HepG2 (cell line): ENCODE measurements around the gene DISP2. TPM values are rescaled to one million over a fixed set of nuclear protein-coding genes. Genes with fewer than 3 reads are reported as not detected.
A peak's percentile ranks its signal among the peaks of the same experiment; 100 is the strongest.

ENCODE experiments used
- AKAP8 ChIP-seq: sonication (generic); formaldehyde crosslinking; IDR thresholded peaks from 2 replicates; pipeline ENCODE4 v1.5.1; 2020; ENCODE audit warnings: mild to moderate bottlenecking, missing genetic modification reagents
- E2F2 ChIP-seq: sonication (generic); formaldehyde crosslinking; IDR thresholded peaks from 2 replicates; pipeline ENCODE4 v1.4.0; 2020; ENCODE audit warnings: missing genetic modification reagents, borderline replicate concordance
- FIP1L1 ChIP-seq: fragments of 200-400 bp; formaldehyde crosslinking; IDR thresholded peaks from 2 replicates; pipeline ENCODE4 v1.6.1; 2018; ENCODE audit warnings: low read depth, mild to moderate bottlenecking, low read length, moderate library complexity, borderline replicate concordance; ENCODE audit not compliant: insufficient read depth
- HNRNPLL ChIP-seq: fragments of 200-400 bp; formaldehyde crosslinking; IDR thresholded peaks from 2 replicates; pipeline ENCODE4 v1.6.1; 2017; ENCODE audit warnings: mild to moderate bottlenecking, low read depth, low read length; ENCODE audit not compliant: poor library complexity, severe bottlenecking
- MAFG ChIP-seq: sonication (generic); formaldehyde crosslinking; IDR thresholded peaks from 2 replicates; pipeline ENCODE4 v1.5.1; 2020; ENCODE audit warnings: mild to moderate bottlenecking, missing genetic modification reagents
- RFX3 ChIP-seq: IDR thresholded peaks from 2 replicates; pipeline ENCODE4 v1.6.1; 2016; ENCODE audit warnings: missing biosample characterization, missing genetic modification reagents
- SMARCE1 ChIP-seq: fragments of 450-650 bp; IDR thresholded peaks from 2 replicates; pipeline ENCODE4 v1.6.1; 2017; ENCODE audit warnings: borderline replicate concordance
- TERF1 ChIP-seq: sonication (generic); formaldehyde crosslinking; IDR thresholded peaks from 2 replicates; pipeline ENCODE4 v1.8.0; 2022; ENCODE audit warnings: mild to moderate bottlenecking, missing genetic modification reagents, moderate library complexity
- TGIF2 ChIP-seq: IDR thresholded peaks from 2 replicates; pipeline ENCODE4 v1.6.1; 2016; ENCODE audit warnings: control low read depth, missing compliant biosample characterization
- ZNF232 ChIP-seq: sonication (generic); formaldehyde crosslinking; IDR thresholded peaks from 2 replicates; pipeline ENCODE4 v1.4.0; 2020; ENCODE audit warnings: missing genetic modification reagents, borderline replicate concordance
- ZNF251 ChIP-seq: sonication (generic); formaldehyde crosslinking; IDR thresholded peaks from 2 replicates; pipeline ENCODE4 v1.9.0; 2021; ENCODE audit warnings: mild to moderate bottlenecking, missing genetic modification reagents
- ZNF281 ChIP-seq: sonication (generic); formaldehyde crosslinking; IDR thresholded peaks from 2 replicates; pipeline ENCODE4 v1.4.0; 2020; ENCODE audit warnings: missing genetic modification reagents, borderline replicate concordance
- ZNF362 ChIP-seq: sonication (generic); formaldehyde crosslinking; IDR thresholded peaks from 2 replicates; pipeline ENCODE4 v1.4.0; 2020; ENCODE audit warnings: missing genetic modification reagents, mild to moderate bottlenecking, borderline replicate concordance
- ZNF460 ChIP-seq: sonication (generic); formaldehyde crosslinking; IDR thresholded peaks from 2 replicates; pipeline ENCODE4 v1.5.1; 2020; ENCODE audit warnings: missing genetic modification reagents, mild to moderate bottlenecking, borderline replicate concordance
- ZNF547 ChIP-seq: sonication (generic); formaldehyde crosslinking; IDR thresholded peaks from 2 replicates; pipeline ENCODE4 v1.5.1; 2020; ENCODE audit warnings: mild to moderate bottlenecking, missing genetic modification reagents
- ZNF564 ChIP-seq: sonication (generic); formaldehyde crosslinking; IDR thresholded peaks from 2 replicates; pipeline ENCODE4 v1.8.1; 2023; ENCODE audit warnings: mild to moderate bottlenecking, missing genetic modification reagents
- ZNF589 ChIP-seq: sonication (generic); formaldehyde crosslinking; conservative IDR thresholded peaks from 2 replicates; pipeline ENCODE4 v1.8.0; 2022; ENCODE audit warnings: mild to moderate bottlenecking, moderate library complexity, missing genetic modification reagents
- ZNF639 ChIP-seq: conservative IDR thresholded peaks from 2 replicates; pipeline ENCODE4 v1.6.1; 2018; ENCODE audit warnings: missing genetic modification reagents
- ZNF780A ChIP-seq: sonication (generic); formaldehyde crosslinking; IDR thresholded peaks from 2 replicates; pipeline ENCODE4 v1.8.0; 2022; ENCODE audit warnings: mild to moderate bottlenecking, missing genetic modification reagents, moderate library complexity
- polyA plus RNA-seq, 8 experiments: library from polyadenylated mRNA; depleted of rRNA in 3 of 8; stranded (reverse) in 7 of 8; unstranded in 1 of 8; fragments of >200 nt; fragmentation: Illumina TruSeq in 4 of 8; extraction: Trizol in 4 of 8; gene quantifications; 2 replicates each; pipeline versions ENCODE4 v1.2.1 to v1.2.3, GENCODE V29; 2011 to 2016; ENCODE audit warnings: low read depth in 4 of 8, missing spikeins in 1 of 8, mixed read lengths in 1 of 8; ENCODE audit not compliant: insufficient read depth in 1 of 8
- total RNA-seq, 5 experiments: library from RNA; depleted of rRNA; stranded (reverse); fragments of >200 nt; fragmentation: Illumina TruSeq; extraction: Trizol; gene quantifications; 2 replicates each; pipeline ENCODE4 v1.2.3, GENCODE V29; 2016; ENCODE audit warnings: low read depth in 1 of 5

DISP2 gene
- total and polyA plus RNA-seq, 2 of the 13 experiments (the other 11 are each of a cell fraction or from before 2014, with no cell fraction given) = 0.09 to 0.32 TPM

GRCh38 chr15:40382580-40383456 is 24.8 kb downstream of the DISP2 start, which contains the start of gene KNSTRN (continued):
- TF ChIP-seq ZNF281 (CRISPR knock-in tag) (no peak), HNRNPLL (no peak), ZNF564 (CRISPR knock-in tag) (0 out of 2 replicates have a peak, but pooled peaks have one; percentile 49), RFX3 (CRISPR knock-in tag) (no peak), ZNF362 (CRISPR knock-in tag) (no peak), ZNF251 (no peak), ZNF547 (CRISPR knock-in tag) (no peak), ZNF639 (CRISPR knock-in tag) (no peak), TERF1 (CRISPR knock-in tag) (no peak), ZNF589 (CRISPR knock-in tag) (peak; percentile 57; the same call in 1 of the 2 replicates), SMARCE1 (no peak), FIP1L1 (no peak), E2F2 (no peak), MAFG (CRISPR knock-in tag) (no peak), ZNF460 (no peak), ZNF232 (CRISPR knock-in tag) (0 out of 2 replicates have a peak, but pooled peaks have one; percentile 18), TGIF2 (CRISPR knock-in tag) (0 out of 2 replicates have a peak, but pooled peaks have one; percentile 26), AKAP8 (CRISPR knock-in tag) (no peak), ZNF780A (no peak)
